ENCODE measurements around the gene LSMEM2. TPM values are rescaled to one million over a fixed set of nuclear protein-coding genes. Genes with fewer than 3 reads are reported as not detected.

The LSMEM2 gene
- total RNA-seq, 1 experiment from 2014 or later = not detected

- DNase-seq (ENCODE audit: low spot score) = no peak
Measured at GRCh38 chr3:50322115-50322385, 43.2 kb downstream of the LSMEM2 start.

DNA sequence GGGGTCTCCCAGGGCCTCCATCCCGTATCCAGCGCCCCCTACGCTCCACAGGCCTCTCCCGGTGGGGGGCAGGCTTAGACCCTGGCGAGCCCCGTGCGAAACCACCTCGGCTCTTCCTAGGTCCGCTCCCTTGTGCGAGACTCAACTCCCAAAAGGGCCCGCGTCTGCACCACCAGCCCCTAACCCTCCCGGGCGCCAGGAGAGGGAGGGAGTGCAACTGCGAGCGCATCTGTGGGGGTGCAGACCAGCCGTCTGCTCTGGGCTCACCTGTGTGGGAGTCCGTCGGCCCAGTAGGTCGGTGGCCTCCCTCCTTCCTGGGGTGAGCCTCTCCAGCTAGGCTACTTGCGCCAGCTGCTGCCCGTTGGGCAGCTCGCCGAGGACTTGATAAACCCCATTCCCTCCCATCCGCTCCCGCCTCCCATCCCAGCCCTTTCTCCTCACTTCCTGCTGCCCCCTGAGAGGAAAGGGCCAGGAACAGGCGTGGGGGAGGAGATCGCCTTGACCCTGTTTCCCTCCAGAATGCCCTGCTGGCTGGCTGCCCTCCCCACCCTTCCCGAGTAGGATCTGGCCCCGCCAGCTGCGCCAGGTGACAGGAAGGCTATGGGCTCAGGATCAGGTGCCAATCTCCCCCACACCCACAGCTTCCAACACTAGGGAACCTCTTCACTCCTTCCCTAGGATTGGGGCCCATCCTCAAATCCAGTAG is 43.7 kb downstream of the LSMEM2 start, which contains the start of gene HYAL2:
Gene HYAL2 (minus strand): TSS at position 360 of the 706 bp plus-strand sequence. CDS start 2,256 bp downstream, outside the sequence.
- DNase-seq (ENCODE audit: low spot score) = no peak

GRCh38 chr3:50323092-50323600 is 44.3 kb downstream of the LSMEM2 start:
- no peak for DNase-seq (ENCODE audit: low spot score)

DNA sequence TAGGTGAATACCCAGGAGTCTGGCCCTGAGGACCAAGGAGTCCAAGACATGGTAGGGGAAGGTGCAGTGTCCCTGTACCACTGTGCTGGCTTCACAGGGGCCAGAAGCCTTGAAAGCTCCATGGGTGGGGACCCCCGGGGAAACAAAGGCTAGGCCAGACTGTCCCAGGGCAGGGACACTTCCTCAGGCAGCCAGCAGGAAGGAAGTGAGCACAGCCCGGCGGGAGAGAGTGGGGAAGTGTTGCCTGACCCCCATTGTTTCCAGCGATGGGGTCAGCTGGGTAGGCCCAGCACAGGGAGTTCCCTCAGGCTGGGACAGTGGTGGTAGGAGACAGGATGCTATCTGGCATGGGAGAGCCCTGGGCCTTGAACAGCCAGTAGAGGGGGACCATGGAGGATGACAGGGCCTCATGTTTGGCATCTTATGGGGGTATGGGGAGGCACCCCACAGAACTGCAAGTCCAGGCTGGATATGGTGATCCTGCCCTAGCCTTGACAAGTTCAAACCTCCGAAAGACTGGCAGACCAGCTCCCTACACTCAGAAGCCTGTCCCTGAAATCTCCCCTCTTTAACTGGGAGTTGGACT is 44.8 kb downstream of the LSMEM2 start:
- DNase-seq (ENCODE audit: low spot score) = no peak

DNA sequence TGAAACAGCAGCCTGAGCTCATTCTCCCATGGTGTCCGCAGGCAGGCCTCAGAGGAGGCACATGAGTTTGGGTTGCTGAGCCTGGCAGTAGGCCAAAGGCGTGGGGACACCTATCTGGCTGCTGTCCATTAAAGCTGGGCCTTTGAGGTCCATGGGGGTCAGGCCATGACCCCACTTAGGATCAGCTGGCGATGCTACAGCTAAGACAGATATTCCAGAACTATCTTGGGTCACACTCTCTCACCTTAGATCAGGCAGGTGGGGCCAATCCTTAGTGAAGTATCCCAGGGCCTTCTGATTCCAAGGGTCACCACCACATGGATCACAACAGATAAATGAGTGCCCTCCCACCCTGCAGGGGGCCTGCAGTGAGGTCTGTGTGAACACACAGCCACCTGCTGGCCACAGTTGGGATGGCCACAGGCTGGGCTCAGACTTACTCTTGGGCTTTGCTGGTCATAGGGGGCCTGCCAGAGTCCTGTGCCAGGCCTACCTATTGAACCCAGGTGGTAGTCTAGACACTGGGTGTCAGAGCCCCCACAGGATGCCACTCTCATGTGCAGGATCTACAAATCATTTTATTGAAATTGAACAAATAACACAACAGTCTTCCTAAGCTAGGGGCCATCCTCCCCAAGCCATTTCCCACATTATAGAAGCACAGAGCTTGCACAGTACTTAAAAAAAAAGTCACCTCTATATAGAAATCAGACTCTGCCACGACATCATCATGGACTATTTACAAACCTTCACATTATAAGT is 45.6 kb downstream of the LSMEM2 start:
- DNase-seq (ENCODE audit: low spot score) = peak; percentile 63

GRCh38 chr3:50325113-50325480 is 46.2 kb downstream of the LSMEM2 start:
- DNase-seq (ENCODE audit: low spot score) = no peak

GRCh38 chr3:50325497-50326181 is 46.8 kb downstream of the LSMEM2 start:
- no peak for DNase-seq (ENCODE audit: low spot score)

DNA sequence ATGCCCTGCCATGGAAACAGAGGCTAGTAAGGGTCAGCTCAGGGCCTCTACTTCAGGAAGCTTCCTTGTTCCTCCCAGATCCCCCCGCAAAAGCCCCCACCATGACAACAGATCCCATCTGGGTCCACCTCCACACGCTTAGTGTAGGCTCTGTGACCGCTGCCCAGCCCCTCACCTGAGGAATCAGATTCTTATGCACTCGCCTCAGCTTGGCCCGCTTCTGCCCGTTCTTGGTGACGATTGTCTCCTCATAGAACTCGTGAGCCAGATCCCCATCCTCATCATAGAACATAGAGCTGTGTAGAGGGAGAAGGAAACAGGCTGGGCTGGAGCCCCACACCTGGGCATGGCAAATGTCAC is 47.3 kb downstream of the LSMEM2 start:
- no peak for DNase-seq (ENCODE audit: low spot score)

GRCh38 chr3:50327129-50327528 is 48.2 kb downstream of the LSMEM2 start:
- no peak for DNase-seq (ENCODE audit: low spot score)

DNA sequence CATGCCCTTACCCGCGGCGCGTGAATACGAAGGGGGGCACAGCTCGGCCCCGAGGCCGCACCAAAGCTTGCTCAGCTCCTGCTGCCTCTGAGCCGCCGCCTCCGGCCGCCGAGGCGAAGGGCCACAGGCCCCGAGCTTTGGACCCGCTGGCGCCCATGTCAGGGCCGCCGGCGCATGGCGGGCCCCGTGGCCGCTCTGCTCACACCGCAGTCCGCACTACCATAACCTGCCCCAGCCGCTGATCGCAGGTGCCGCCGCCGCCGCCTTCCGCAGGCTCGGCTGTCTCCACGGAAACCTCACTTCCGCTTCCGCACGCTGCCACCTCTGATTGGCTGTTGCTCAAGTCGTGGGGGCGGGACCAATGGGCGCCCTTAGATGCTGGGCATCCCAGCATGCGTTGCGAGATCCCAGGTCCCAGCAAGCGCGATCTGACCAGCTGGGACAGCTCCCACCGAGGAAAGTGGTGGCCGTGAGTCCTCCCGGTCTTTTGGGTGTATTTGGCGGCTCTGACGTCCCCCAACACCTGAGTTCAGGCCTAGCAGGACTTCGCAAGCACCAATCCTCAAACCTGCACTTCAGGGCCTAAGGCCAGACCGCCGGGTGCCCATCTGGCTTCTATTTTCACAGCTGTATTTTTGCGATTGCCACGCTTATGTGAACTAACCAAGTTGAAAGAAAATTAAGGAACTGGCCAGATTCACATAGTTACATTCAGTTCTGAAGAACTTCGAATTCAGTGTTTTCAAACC is 49.2 kb downstream of the LSMEM2 start, which contains the start of gene TUSC2:
Gene TUSC2 (minus strand): TSS at position 281 of the 749 bp plus-strand sequence. CDS start 124 bp downstream, at position 157.
- DNase-seq (ENCODE audit: low spot score) = peak; percentile 91

DNA sequence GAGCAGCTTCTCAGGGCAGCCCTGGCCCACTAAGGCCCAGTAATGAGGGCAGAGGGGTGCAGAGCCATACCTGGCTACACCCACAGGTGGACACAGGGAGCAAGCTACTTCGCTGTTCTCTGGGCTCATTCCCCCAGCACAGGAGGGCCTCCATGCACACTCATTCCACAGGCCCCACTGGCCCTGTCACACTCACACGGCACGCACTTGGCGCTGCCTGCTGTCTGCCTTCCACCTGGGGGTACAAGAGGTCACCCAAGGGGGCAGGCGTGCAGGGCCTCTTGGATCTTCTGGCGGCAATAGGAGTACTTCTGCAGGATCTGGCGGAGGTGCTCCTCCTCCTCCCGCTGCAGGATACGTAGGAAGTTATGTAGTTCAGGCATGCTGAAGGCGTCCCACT is 51.4 kb downstream of the LSMEM2 start:
- DNase-seq (ENCODE audit: low spot score) = no peak

DNA sequence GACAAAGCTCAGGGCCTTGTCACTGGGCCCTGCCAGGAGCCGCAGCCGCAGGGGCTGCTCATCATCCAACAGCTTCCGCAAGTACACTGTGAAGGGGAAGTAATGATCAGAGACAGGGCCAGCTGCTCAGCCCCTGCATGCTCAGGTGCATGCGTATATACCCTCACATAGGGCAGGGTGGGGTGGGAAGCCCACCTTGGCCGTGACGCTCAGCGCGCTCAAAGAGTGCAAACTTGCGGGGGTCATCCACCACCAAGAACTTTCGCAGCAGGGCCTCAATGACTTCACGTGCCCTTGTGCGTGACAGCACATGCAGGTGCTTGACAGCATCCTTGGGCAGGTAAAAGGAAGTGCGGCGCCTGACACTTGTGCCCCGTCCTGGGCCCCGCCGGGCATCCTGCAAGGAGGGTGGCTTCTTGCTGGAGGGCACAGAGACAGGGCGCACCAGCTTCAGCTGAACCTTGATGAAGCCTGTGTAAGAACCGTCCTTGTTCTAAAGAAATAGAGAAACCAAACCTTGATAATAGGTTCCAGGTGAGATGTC is 52.5 kb downstream of the LSMEM2 start:
- no peak for DNase-seq (ENCODE audit: low spot score)

DNA sequence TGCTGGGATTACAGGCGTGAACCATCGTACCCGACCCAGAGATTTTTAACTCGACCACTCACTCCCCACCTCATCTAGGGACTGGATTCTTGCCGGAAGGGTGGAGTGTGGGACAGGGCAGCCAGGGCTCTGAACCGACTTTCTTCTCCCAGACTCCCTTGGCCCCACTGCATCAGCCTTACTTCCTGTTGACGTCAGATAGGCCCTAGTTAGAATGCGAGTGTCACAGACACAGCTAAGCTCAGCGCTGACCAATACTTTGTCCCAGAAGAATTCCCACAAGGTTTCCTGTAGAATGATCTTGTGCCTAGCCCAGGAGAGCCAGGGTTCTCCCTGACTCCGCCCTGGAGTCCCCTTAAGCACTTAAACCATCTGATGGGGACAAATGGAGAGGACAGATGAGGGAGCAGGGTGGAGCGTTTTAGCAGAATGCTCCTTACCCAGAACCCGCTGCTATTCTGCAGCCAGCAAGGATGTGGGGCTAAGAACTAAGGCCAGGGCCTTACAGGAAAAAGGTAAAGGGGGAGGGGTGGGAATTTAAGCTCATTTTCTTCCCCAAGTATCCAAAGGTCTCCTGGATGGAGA is 54.9 kb downstream of the LSMEM2 start:
- DNase-seq (ENCODE audit: low spot score) = no peak

- no peak for DNase-seq (ENCODE audit: low spot score)
Measured at GRCh38 chr3:50334339-50335075, 55.6 kb downstream of the LSMEM2 start.

GRCh38 chr3:50336452-50337174 is 57.7 kb downstream of the LSMEM2 start:
- DNase-seq (ENCODE audit: low spot score) = peak; percentile 35

- peak; percentile 97 for DNase-seq (ENCODE audit: low spot score)
Measured at GRCh38 chr3:50337175-50337861, 58.4 kb downstream of the LSMEM2 start.

Measured in A172 (cell line).